GM19023 (cell line): ENCODE measurements around the gene TAS2R41.
"Not testable (repeated sequence)": the region's sequence is repeated elsewhere in the genome, so short reads cannot be mapped to it uniquely, and the experiment has no call there.

Source experiments
- ATAC-seq: cut with Tn5 transposase; IDR thresholded peaks from one replicate; pipeline ENCODE4 v1.9.1; 2021; ENCODE audit warnings: mild to moderate bottlenecking, moderate library complexity; ENCODE audit not compliant: unreplicated experiment

TAS2R41 gene

GRCh38 chr7:143456992-143457793 lies 20.5 kb upstream of the TAS2R41 start:
- ATAC-seq: no peak

- ATAC-seq: no peak
Observed at GRCh38 chr7:143458263-143458662, 19.4 kb upstream of the TAS2R41 start.

GRCh38 chr7:143458681-143459080 lies 19.0 kb upstream of the TAS2R41 start:
- no peak for ATAC-seq

GRCh38 chr7:143459359-143459758 lies 18.3 kb upstream of the TAS2R41 start:
- no peak for ATAC-seq

DNA sequence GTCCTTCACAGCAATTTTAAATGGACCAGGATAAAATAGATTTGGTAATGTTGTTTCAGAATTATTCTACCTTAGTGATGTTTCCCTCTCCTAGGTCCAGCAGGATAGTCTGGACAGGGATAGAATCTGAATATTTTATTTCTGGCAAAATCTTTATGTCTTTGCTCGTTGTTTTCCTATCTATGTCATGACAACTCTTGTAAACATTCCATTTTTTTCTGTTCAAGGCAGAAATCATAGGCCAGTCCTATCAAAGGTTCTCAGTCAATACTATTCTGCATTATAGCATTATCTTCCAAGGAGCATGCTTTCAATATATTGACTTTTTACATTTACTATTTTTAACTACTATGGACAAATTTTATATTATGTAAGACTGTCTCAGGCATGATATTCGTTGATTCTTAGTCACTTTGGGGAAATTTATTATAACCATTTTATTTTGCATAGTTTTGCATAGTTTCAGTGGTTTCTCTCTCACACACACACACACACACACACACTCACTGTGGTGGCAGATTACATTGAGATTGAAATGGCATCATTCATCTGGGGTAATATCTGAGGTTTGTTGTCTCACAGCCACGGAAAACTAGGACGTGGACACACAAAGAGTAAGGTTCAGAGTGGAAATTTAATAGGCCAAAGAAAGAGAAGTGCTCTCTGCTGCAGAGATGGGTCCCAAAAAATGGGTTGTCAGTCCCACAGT lies 17.2 kb upstream of the TAS2R41 start:
- no peak for ATAC-seq

GRCh38 chr7:143462045-143462444 lies 15.6 kb upstream of the TAS2R41 start:
- ATAC-seq: no peak

DNA sequence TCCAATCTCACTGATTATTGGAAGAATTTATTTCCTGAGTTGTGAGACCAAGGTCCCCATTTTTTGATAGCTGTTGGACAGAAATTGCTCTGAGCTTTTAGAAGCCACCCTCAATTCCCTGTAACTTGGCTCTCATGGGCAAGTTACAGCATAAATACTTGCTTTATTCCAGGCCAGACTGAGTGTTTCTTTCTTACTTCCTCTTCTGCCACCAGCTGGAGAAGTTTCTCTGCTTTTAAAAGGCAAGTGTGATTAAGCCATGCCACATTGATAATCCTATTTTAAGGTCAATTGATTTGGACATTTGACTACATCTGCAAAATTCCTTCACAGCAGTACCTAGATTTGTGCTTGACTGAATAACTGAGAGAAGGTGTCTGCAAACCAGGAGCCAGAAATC lies 14.1 kb upstream of the TAS2R41 start:
- no peak for ATAC-seq

- no peak for ATAC-seq
Observed at GRCh38 chr7:143463957-143464356, 13.7 kb upstream of the TAS2R41 start.

DNA sequence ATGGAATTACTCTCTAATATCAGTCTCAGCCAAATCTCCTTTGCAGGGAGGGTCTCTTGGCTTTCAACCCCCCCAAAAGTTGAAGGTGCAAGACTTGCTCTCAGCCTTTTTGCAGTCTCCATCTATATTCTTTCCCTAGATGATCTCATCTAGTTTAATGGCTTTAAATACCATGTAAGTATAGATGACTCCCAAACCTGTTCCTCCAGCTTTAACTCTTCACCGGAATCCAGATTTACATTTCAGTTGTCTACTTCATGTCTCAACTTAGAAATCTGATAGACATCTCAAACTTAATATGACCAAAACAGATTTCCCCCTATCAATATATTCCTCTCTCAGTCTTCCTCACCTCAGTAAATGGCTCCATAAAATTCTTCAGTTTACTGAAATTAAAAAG lies 9.9 kb upstream of the TAS2R41 start:
- no peak for ATAC-seq

GRCh38 chr7:143472071-143472689 lies 5.5 kb upstream of the TAS2R41 start:
- not testable (repeated sequence) for ATAC-seq

GRCh38 chr7:143479055-143479766 lies 1.5 kb downstream of the TAS2R41 start:
- ATAC-seq: no peak

GRCh38 chr7:143480501-143480900 lies 2.8 kb downstream of the TAS2R41 start:
- no peak for ATAC-seq

DNA sequence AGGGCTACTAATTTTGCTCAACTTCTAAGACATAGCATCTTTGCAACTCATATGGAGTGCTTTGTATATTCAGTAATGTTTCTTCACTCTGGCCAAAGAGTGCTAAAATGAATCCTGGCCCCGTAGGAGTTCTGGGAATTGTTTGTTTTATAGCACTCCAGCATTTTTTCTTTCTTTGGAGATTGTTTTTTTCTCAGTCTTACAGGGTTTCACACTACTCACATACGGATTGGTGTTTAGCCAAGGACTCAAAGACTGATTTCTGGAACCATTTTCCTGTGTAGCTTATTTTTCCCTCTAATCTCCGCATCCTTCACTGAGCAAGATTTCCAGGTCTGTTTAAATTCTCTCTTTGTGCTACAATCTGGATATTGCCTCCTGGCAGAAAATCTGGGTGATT lies 6.4 kb downstream of the TAS2R41 start:
- ATAC-seq: no peak

DNA sequence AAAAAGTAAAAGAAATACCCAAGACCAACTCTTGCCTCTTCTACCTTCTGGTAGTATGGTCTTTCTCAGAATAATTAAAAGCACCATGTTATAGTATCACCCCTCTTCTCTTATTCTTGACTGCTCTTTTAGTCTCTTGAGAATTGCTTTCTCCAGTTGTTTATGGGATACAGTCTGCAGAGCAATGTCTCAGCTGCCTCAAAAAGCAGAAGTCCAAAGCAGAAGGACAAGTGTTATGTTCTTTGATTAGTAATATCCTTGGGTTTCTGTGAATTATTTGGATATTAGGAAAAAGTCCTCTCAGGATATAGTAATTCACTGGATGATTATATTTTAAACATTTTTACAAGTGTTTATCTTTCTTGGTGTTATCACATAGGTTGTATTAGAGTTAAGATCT lies 7.4 kb downstream of the TAS2R41 start:
- ATAC-seq: no peak

DNA sequence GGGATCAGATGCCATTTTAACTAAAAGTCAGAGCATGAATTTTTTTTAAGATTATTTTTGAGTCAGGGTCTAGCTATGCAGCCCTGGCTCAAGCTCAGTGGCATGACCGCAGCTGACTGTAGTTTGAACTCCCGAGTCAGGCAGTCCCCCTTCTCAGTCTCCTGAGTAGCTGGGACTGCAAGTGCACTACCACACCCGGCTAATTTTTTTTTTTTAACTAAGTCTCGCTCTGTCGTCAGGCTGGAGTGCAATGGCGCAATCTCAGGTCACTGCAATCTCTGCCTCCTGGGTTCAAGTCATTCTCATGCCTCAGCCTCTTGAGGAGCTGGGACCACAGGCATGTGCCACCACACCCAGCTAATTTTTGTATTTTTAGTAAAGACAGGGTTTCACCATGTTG lies 7.8 kb downstream of the TAS2R41 start:
- no peak for ATAC-seq

DNA sequence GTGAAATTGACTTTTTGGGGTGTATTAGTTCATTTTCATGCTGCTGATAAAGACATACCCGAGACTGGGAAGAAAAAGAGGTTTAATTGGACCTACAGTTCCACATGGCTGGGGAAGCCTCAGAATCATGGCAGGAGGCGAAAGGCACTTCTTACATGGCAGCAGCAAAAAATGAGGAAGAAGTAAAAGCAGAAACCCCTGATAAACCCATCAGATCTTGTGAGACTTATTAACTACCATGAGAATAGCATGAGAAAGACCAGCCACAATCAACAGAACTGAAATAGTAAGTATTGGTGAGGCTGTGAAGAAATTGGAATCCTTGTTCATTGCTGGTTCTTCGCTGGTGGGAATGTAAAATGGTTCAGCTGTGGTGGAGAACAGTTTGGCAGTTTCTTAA lies 8.6 kb downstream of the TAS2R41 start:
- not testable (repeated sequence) for ATAC-seq

DNA sequence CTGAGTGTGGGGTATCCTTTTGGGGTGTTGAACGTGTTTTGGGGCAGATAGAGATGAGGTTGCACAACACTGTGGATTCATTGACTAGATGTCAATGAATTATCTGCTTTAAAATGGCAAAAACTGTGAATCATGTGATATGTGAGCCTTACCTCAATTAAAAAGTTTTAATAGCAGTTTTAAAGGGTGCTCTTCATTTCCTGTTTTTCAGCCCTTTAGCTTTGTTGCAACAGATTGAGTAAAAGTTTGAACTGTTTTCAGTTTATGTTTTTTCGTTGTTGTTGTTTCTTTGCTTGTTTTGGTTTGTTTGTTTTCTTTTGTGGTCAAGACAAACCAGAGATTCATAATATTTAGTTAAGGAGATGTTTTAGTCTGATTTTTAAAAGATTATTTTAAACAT lies 9.4 kb downstream of the TAS2R41 start:
- no peak for ATAC-seq

GRCh38 chr7:143487566-143487965 lies 9.9 kb downstream of the TAS2R41 start:
- no peak for ATAC-seq

DNA sequence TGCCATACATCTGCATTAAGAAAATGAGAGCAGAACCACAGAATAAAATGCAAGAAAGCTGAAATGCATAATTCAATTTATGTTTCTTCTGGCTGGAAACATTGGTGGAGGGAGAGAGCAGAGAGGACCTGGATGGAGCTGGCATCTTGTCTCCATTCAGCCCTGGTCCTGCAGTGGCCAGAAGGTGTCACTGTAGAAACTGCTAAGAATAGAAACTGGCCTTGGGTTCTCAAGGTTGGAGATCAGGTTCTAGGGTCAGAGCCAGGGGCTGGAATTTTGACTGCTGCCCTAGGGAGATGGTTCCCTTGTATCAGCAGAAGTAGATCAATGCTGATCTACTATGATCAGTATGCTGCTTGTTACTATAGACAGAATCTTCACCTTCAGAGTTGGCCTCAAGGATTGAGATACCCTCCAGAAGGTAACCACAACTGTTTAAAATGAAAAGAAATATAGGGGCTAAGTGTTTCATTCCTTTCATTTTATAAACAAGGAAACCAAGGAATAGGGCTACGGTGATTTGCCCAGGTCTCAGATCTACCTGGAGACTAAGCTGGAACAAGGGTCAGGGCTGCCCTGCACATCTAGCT lies 13.1 kb downstream of the TAS2R41 start:
- no peak for ATAC-seq

GRCh38 chr7:143492043-143492471 lies 14.4 kb downstream of the TAS2R41 start:
- ATAC-seq: no peak
